ENCODE data around the gene ADAMTS12. TPM values are rescaled to one million over a fixed set of nuclear protein-coding genes. Genes with fewer than 3 reads are reported as not detected.
"Not testable (repeated sequence)": the region's sequence is repeated elsewhere in the genome, so short reads cannot be mapped to it uniquely, and the experiment has no call there.

ADAMTS12 gene
- total and polyA plus RNA-seq, 2 donors (not counting 1 experiment from before 2014, with no cell fraction given), result 10.7 to 44.8 TPM

DNA sequence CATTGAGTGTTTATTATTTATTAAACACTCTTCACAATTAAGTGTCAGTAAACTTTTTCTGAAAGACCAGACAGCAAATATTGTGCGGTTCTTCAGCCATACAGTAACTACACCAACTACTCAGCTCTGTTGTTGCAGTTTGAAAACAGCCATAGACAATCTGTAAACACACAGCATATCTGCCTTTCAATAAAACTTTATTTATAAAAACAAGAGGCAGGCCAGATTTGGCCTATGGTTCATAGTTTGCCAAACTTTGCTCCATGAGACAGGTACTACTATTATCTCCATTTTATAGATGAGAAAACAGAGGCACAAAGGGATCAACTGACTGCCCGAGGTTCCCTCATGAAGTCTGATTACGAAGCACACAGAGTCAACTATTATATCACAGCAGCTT is 11.5 kb downstream of the ADAMTS12 start:
- Histone ChIP-seq H3K4me3 (replicated peaks in 1 of 4; ENCODE audit: control extremely low read depth in 1 of 4, insufficient read depth in 1 of 4, low read depth in 3 of 4, low read length in 4 of 4) (no peak overlapping the region), H3K9me3 (ENCODE audit: control insufficient read depth, insufficient read depth, low read depth, low read length) (no peaks in the 10 kb centered on the region), H2AFZ (ENCODE audit: low read length) (no peak overlapping the region), H3K36me3 (ENCODE audit: control insufficient read depth, insufficient read depth, low read length) (peaks cover 5% of the 10 kb centered on the region), H3K79me2 (ENCODE audit: control insufficient read depth, insufficient read depth, low read length) (peaks cover 18% of the 10 kb centered on the region), H3K4me2 (ENCODE audit: extremely low read depth, insufficient read depth, low read length) (no peak overlapping the region), H3K4me1 (ENCODE audit: control insufficient read depth, extremely low read depth, insufficient read depth, low read length) (peaks cover 4% of the 10 kb centered on the region), H4K20me1 (ENCODE audit: control insufficient read depth, extremely low read depth, insufficient read depth, low read length) (no peaks in the 10 kb centered on the region), H3K9ac (ENCODE audit: insufficient read depth, low read length) (no peak overlapping the region), H3K27ac (ENCODE audit: insufficient read depth, low read length) (no peak overlapping the region), H3K27me3 (ENCODE audit: control insufficient read depth, insufficient read depth, low read length) (no peaks in the 10 kb centered on the region)
- no peak for DNase-seq (ENCODE audit: low read depth in 2 of 2)
- no peak for TF ChIP-seq EZH2 (IDR thresholded peaks at IDR 0.05; ENCODE audit: low read length, missing control alignments)
- TF ChIP-seq, protein P1, sequence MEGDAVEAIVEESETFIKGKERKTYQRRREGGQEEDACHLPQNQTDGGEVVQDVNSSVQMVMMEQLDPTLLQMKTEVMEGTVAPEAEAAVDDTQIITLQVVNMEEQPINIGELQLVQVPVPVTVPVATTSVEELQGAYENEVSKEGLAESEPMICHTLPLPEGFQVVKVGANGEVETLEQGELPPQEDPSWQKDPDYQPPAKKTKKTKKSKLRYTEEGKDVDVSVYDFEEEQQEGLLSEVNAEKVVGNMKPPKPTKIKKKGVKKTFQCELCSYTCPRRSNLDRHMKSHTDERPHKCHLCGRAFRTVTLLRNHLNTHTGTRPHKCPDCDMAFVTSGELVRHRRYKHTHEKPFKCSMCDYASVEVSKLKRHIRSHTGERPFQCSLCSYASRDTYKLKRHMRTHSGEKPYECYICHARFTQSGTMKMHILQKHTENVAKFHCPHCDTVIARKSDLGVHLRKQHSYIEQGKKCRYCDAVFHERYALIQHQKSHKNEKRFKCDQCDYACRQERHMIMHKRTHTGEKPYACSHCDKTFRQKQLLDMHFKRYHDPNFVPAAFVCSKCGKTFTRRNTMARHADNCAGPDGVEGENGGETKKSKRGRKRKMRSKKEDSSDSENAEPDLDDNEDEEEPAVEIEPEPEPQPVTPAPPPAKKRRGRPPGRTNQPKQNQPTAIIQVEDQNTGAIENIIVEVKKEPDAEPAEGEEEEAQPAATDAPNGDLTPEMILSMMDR (conservative IDR thresholded peaks at IDR 0.05 in 1 of 2, IDR thresholded peaks at IDR 0.05 in 1 of 2; ENCODE audit: low read depth in 1 of 2, low read length in 2 of 2), result no peak

DNA sequence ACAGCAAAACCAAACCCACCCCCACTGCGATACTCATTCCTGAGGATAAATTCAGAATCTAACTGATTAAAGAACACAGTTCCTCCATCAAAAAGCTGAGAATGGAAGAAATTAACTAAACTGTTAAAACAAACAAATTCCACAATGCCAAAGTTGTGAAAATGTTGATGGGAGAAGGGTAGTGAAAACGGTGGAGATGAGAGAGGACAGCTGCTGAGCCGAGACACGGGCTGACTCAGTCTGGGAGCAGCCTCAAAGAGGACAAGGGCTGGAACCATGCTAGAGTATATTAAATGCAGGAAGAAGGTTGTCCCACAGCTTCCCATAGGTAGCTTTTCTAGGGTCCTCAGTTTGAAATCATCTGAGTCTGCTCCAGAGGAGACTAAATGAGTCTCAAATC is 14.3 kb downstream of the ADAMTS12 start:
- H3K9me3 ChIP-seq (ENCODE audit: control insufficient read depth, insufficient read depth, low read depth, low read length), result no peaks in the 10 kb centered on the region
- no peaks in the 10 kb centered on the region for H4K20me1 ChIP-seq (ENCODE audit: control insufficient read depth, extremely low read depth, insufficient read depth, low read length)
- H3K4me3 ChIP-seq (replicated peaks in 1 of 4; ENCODE audit: control extremely low read depth in 1 of 4, insufficient read depth in 1 of 4, low read depth in 3 of 4, low read length in 4 of 4), result peak overlapping the region in 2 of 4 experiments; percentile 16 to 17
- peak in 1 of 2 donors; percentile 33 for DNase-seq (ENCODE audit: low read depth in 2 of 2)
- no peak overlapping the region for H2AFZ ChIP-seq (ENCODE audit: low read length)
- H3K27me3 ChIP-seq (ENCODE audit: control insufficient read depth, insufficient read depth, low read length), result no peaks in the 10 kb centered on the region
- no peak overlapping the region for H3K27ac ChIP-seq (ENCODE audit: insufficient read depth, low read length)
- no peak overlapping the region for H3K9ac ChIP-seq (ENCODE audit: insufficient read depth, low read length)
- peaks cover 4% of the 10 kb centered on the region for H3K4me1 ChIP-seq (ENCODE audit: control insufficient read depth, extremely low read depth, insufficient read depth, low read length)
- TF ChIP-seq, protein P1 (conservative IDR thresholded peaks at IDR 0.05 in 1 of 2, IDR thresholded peaks at IDR 0.05 in 1 of 2; ENCODE audit: low read depth in 1 of 2, low read length in 2 of 2), result no peak
- TF ChIP-seq EZH2 (IDR thresholded peaks at IDR 0.05; ENCODE audit: low read length, missing control alignments), result no peak
- H3K4me2 ChIP-seq (ENCODE audit: extremely low read depth, insufficient read depth, low read length), result peak overlapping the region; percentile 54
- peaks cover 5% of the 10 kb centered on the region for H3K36me3 ChIP-seq (ENCODE audit: control insufficient read depth, insufficient read depth, low read length)
- H3K79me2 ChIP-seq (ENCODE audit: control insufficient read depth, insufficient read depth, low read length), result peaks cover 11% of the 10 kb centered on the region

DNA sequence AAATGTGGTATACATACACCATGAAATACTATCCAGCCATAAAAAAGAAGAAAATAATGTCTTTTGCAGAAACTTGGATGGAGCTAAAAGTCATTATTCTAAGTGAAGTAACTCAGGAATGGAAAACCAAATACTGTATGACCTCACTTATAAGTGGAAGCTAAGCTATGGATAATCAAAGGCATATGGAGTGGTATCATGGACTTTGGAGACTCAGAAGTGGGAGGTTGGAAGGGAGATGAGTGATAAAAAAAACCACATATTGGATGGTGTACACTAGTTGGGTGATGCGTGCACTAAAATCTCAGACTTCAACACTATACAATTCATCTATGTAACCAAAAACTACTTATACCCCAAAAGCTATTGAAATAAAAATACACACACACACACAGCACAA is 24.5 kb downstream of the ADAMTS12 start:
- Histone ChIP-seq H3K36me3 (ENCODE audit: control insufficient read depth, insufficient read depth, low read length) (no peaks in the 10 kb centered on the region), H3K4me2 (ENCODE audit: extremely low read depth, insufficient read depth, low read length) (no peak overlapping the region), H4K20me1 (ENCODE audit: control insufficient read depth, extremely low read depth, insufficient read depth, low read length) (no peaks in the 10 kb centered on the region), H3K27me3 (ENCODE audit: control insufficient read depth, insufficient read depth, low read length) (no peaks in the 10 kb centered on the region), H3K79me2 (ENCODE audit: control insufficient read depth, insufficient read depth, low read length) (peaks cover 9% of the 10 kb centered on the region), H3K4me1 (ENCODE audit: control insufficient read depth, extremely low read depth, insufficient read depth, low read length) (no peaks in the 10 kb centered on the region), H2AFZ (ENCODE audit: low read length) (no peak overlapping the region), H3K4me3 (replicated peaks in 1 of 4; ENCODE audit: control extremely low read depth in 1 of 4, insufficient read depth in 1 of 4, low read depth in 3 of 4, low read length in 4 of 4) (no peak overlapping the region), H3K27ac (ENCODE audit: insufficient read depth, low read length) (no peak overlapping the region), H3K9me3 (ENCODE audit: control insufficient read depth, insufficient read depth, low read depth, low read length) (no peaks in the 10 kb centered on the region), H3K9ac (ENCODE audit: insufficient read depth, low read length) (no peak overlapping the region)
- TF ChIP-seq EZH2 (IDR thresholded peaks at IDR 0.05; ENCODE audit: low read length, missing control alignments), result no peak
- TF ChIP-seq, protein P1 (conservative IDR thresholded peaks at IDR 0.05 in 1 of 2, IDR thresholded peaks at IDR 0.05 in 1 of 2; ENCODE audit: low read depth in 1 of 2, low read length in 2 of 2), result no peak
- no peak for DNase-seq (ENCODE audit: low read depth in 2 of 2)

DNA sequence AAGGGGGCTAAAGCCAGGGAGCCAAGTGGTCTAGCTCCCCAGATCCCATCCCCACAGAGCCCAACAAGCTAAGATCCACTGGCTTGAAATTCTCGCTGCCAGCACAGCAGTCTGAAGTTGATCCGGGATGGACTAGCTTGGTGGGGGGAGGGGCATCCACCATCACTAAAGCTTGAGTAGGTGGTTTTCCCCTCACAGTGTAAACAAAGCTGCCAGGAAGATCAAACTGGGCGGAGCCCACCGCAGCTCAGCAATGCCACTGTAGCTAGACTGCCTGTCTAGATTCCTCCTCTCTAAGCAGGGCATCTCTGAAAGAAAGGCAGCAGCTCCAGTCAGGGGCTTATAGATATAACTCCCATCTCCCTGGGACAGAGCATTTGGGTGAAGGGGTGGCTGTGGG is 32.6 kb downstream of the ADAMTS12 start:
- H3K27me3 ChIP-seq (ENCODE audit: control insufficient read depth, insufficient read depth, low read length); H3K4me2 ChIP-seq (ENCODE audit: extremely low read depth, insufficient read depth, low read length); H3K27ac ChIP-seq (ENCODE audit: insufficient read depth, low read length); H3K36me3 ChIP-seq (ENCODE audit: control insufficient read depth, insufficient read depth, low read length); H4K20me1 ChIP-seq (ENCODE audit: control insufficient read depth, extremely low read depth, insufficient read depth, low read length); H3K4me3 ChIP-seq (replicated peaks in 1 of 4; ENCODE audit: control extremely low read depth in 1 of 4, insufficient read depth in 1 of 4, low read depth in 3 of 4, low read length in 4 of 4); H3K9me3 ChIP-seq (ENCODE audit: control insufficient read depth, insufficient read depth, low read depth, low read length); H2AFZ ChIP-seq (ENCODE audit: low read length); H3K9ac ChIP-seq (ENCODE audit: insufficient read depth, low read length); H3K4me1 ChIP-seq (ENCODE audit: control insufficient read depth, extremely low read depth, insufficient read depth, low read length): not testable (repeated sequence)
- H3K79me2 ChIP-seq (ENCODE audit: control insufficient read depth, insufficient read depth, low read length), result peaks cover 12% of the 10 kb centered on the region
- peak in 1 of 2 donors; percentile 48 for DNase-seq (ENCODE audit: low read depth in 2 of 2)
